C4-2B (cell line): ENCODE data around the gene DCLRE1C.

Experiments used
- ZFX ChIP-seq: fragments of 450-650 bp; IDR thresholded peaks from 2 replicates; pipeline ENCODE4 v1.6.1; 2017
- TF ChIP-seq, protein P1 (sequence below): fragments of 450-650 bp; conservative IDR thresholded peaks from 2 replicates; pipeline ENCODE4 v1.5.1; 2017; ENCODE audit warnings: mild to moderate bottlenecking

GRCh38 chr10:14904864-14905263 lies 49.0 kb downstream of the DCLRE1C start:
- TF ChIP-seq, protein P1, sequence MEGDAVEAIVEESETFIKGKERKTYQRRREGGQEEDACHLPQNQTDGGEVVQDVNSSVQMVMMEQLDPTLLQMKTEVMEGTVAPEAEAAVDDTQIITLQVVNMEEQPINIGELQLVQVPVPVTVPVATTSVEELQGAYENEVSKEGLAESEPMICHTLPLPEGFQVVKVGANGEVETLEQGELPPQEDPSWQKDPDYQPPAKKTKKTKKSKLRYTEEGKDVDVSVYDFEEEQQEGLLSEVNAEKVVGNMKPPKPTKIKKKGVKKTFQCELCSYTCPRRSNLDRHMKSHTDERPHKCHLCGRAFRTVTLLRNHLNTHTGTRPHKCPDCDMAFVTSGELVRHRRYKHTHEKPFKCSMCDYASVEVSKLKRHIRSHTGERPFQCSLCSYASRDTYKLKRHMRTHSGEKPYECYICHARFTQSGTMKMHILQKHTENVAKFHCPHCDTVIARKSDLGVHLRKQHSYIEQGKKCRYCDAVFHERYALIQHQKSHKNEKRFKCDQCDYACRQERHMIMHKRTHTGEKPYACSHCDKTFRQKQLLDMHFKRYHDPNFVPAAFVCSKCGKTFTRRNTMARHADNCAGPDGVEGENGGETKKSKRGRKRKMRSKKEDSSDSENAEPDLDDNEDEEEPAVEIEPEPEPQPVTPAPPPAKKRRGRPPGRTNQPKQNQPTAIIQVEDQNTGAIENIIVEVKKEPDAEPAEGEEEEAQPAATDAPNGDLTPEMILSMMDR: no peak
- no peak for TF ChIP-seq ZFX
